ENCODE data around the gene CETP. TPM values are rescaled to one million over a fixed set of nuclear protein-coding genes. Genes with fewer than 3 reads are reported as not detected.

Gene CETP
- total RNA-seq, 1 donor = not detected

DNA sequence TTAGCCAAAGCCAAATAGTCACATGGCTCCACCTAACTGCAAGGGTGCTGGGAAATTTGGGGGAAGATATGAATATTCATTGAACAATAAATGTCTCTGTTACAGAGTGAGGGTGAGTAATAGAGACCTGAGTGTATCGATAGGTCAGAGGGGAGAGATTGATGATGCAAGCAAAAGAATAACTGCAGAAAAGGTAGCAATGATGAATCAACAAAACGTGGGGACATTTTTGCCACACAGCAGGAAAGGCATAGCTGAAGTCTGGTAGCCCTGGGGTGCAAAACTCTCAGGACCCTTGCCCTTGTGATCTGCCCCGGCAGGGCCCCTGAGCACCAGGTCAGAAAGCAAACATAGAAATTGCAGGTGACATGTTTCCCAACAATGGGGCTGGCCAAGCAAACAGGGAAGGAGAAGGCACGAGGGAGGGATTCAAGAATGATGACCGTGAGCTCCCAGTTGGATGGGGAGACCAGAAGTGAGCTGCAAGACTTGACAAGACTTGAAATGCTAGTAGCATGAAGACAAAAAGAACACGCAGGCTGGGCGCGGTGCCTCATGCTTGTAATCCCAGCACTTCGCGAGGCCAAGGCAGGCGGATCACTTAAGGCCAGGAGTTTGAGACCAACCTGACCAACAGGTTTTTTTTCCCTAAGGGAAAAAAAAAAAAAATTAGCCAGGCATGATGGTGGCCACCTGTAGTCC lies 42.5 kb upstream of the CETP start:
- no peak overlapping the region for H3K4me3 ChIP-seq (ENCODE audit: low read depth, low read length)
- DNase-seq (ENCODE audit: low read depth) = no peak
- TF ChIP-seq CTCF (IDR thresholded peaks at IDR 0.05; ENCODE audit: insufficient read depth, low read depth, low read length) = no peak

- H3K4me3 ChIP-seq (ENCODE audit: low read depth, low read length) = no peak overlapping the region
- no peak for TF ChIP-seq CTCF (IDR thresholded peaks at IDR 0.05; ENCODE audit: insufficient read depth, low read depth, low read length)
- no peak for DNase-seq (ENCODE audit: low read depth)
These were observed 40.2 kb upstream of the CETP start for GRCh38 chr16:56921571-56921970.

- H3K4me3 ChIP-seq (ENCODE audit: low read depth, low read length) = no peak overlapping the region
- no peak for TF ChIP-seq CTCF (IDR thresholded peaks at IDR 0.05; ENCODE audit: insufficient read depth, low read depth, low read length)
- DNase-seq (ENCODE audit: low read depth) = peak; percentile 92
These were observed 38.2 kb upstream of the CETP start for GRCh38 chr16:56923481-56924091.

DNA sequence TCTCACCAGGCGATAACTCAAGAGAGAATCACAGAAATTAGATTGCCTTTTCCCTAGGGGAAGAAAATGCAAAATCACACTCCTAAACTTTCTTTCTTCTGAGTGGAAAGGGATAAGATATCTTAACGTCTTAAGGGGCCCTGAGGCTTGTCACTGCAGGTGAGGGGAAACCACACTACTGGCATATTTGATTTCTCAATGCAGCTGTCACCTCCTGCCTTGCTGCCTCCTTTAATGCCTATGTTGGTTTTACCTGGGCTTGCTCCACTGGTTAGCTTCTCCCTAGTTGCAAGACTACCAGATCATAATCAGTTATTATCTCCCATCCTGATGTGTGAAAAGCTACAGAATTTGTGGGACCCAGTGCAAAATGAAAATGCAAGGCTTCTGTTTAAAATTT lies 34.3 kb upstream of the CETP start:
- TF ChIP-seq CTCF (IDR thresholded peaks at IDR 0.05; ENCODE audit: insufficient read depth, low read depth, low read length) = no peak
- no peak for DNase-seq (ENCODE audit: low read depth)
- H3K4me3 ChIP-seq (ENCODE audit: low read depth, low read length) = no peak overlapping the region

DNA sequence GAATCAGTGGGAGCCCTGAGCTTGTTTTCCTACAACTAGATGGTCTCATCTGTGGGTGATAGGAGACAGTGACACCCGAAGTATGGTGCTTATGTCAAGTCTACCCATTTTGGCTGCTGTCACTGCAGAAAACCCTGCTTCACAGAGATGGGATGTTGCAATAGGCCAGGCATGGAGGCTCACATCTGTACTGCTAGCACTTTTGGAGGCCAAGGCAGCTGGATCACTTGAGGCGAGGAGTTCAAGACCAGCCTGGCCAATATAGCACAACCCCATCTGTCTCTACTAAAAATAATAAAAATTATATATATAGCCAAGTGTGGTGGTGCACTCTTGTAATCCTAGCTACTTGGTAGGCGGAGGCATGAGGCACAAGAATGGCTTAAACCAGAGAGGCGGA lies 32.1 kb upstream of the CETP start:
- no peak for TF ChIP-seq CTCF (IDR thresholded peaks at IDR 0.05; ENCODE audit: insufficient read depth, low read depth, low read length)
- H3K4me3 ChIP-seq (ENCODE audit: low read depth, low read length) = no peak overlapping the region

GRCh38 chr16:56930486-56931270 lies 31.1 kb upstream of the CETP start:
- no peak for TF ChIP-seq CTCF (IDR thresholded peaks at IDR 0.05; ENCODE audit: insufficient read depth, low read depth, low read length)
- no peak for DNase-seq (ENCODE audit: low read depth)
- H3K4me3 ChIP-seq (ENCODE audit: low read depth, low read length) = no peak overlapping the region

More for the DNA sequence above, 32.1 kb upstream of the CETP start:
- DNase-seq (ENCODE audit: low read depth) = no peak

Data from fibroblast of villous mesenchyme (primary cell).